ENCODE measurements around the gene IL6. TPM values are rescaled to one million over a fixed set of nuclear protein-coding genes. Genes with fewer than 3 reads are reported as not detected.
"Not testable (repeated sequence)": the region's sequence is repeated elsewhere in the genome, so short reads cannot be mapped to it uniquely, and the experiment has no call there.

The IL6 gene
- total and polyA plus RNA-seq, 2 of the 13 experiments (the other 11 are each of a cell fraction or from before 2014, with no cell fraction given) = not detected

- 0 out of 2 replicates have a peak, but pooled peaks have one; percentile 13 for TF ChIP-seq CTCF (CRISPR knock-in tag; IDR thresholded peaks at IDR 0.05)
- no peak for TF ChIP-seq ZNF766 (CRISPR knock-in tag; IDR thresholded peaks at IDR 0.05; ENCODE audit: borderline replicate concordance)
- TF ChIP-seq ZNF557 (CRISPR knock-in tag; IDR thresholded peaks at IDR 0.05) = no peak
- peak; percentile 96 for TF ChIP-seq ZSCAN25 (CRISPR knock-in tag; IDR thresholded peaks at IDR 0.05)
- TF ChIP-seq MEF2D (CRISPR knock-in tag; IDR thresholded peaks at IDR 0.05) = no peak
Measured at GRCh38 chr7:22726907-22727713, at the start of gene IL6 (continued).

- H3K4me3 ChIP-seq (replicated peaks in 1 of 3; ENCODE audit: insufficient read depth in 1 of 3, low read depth in 2 of 3, low read length in 3 of 3); H4K20me1 ChIP-seq (ENCODE audit: insufficient read depth, low read length); H3K36me3 ChIP-seq (replicated peaks in 1 of 2; ENCODE audit: control insufficient read depth in 1 of 2, insufficient read depth in 2 of 2, low read length in 2 of 2); H3K27ac ChIP-seq (ENCODE audit: extremely low read length, insufficient read depth, low read length); H3K9ac ChIP-seq (ENCODE audit: insufficient read depth, low read depth, low read length); H2AFZ ChIP-seq (ENCODE audit: low read length); in situ Hi-C loops (cut with HindIII; ENCODE audit: extremely low pct_ligation_motif_present, low pct_unique_long_range_greater_than_20kb); BruUV-seq (replicated peaks); DNase-seq (ENCODE audit: low spot score); H3K27me3 ChIP-seq (ENCODE audit: control insufficient read depth in 1 of 2, insufficient read depth in 2 of 2, low read length in 2 of 2); FAIRE-seq; H3K9me3 ChIP-seq (ENCODE audit: low read length); H3K79me2 ChIP-seq (ENCODE audit: insufficient read depth, low read length); POLR2A ChIA-PET; ATAC-seq; CTCF ChIA-PET (ENCODE audit: low intra/inter-chr PET ratio, low total read pairs); H3K4me2 ChIP-seq (ENCODE audit: low read depth, low read length); intact Hi-C loops (cut with micrococcal nuclease; ENCODE audit: unreplicated experiment): not testable (repeated sequence)
- WGBS (ENCODE audit: low lambda C conversion rate) = 56% methylated on average over 5 of the region's 5 CpGs
- H3K4me1 ChIP-seq (ENCODE audit: insufficient read depth, low read length) = peaks cover 20% of the 10 kb centered on the region
Measured at GRCh38 chr7:22677263-22677662, 49.7 kb upstream of the IL6 start.

Data from HepG2 (cell line).